GM20431 (cell line): ENCODE results near the gene LRRK2.
"Not testable (repeated sequence)": the region's sequence is repeated elsewhere in the genome, so short reads cannot be mapped to it uniquely, and the experiment has no call there.

Experiments used
- in situ Hi-C: fragments of 300-500 bp; cut with MseI, MboI; formaldehyde crosslinking; loops from one replicate; pipeline ENCODE4 v1.15.0; 2020; ENCODE audit warnings: low sequenced_read_pairs; ENCODE audit not compliant: unreplicated experiment

Gene LRRK2

DNA sequence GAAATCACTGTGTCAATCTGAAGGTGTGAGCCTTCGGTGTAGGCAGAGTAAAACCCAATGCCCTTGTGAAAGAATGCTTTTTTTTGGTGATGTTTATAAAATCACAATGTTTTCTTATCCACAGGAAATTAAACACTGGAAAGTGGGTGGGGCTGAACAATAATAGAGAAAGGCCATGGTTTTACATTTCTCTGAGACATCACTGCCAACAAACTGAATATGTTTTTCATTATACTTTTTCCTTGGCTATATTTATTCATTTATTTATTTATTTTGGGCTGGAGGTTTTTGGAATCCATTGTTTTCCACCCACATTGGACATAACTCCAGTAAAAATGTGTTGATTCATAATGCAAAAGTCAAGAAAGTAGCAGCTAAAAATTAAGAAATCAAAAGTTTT, 16.9 kb downstream of the LRRK2 start:
- in situ Hi-C loops = no loop called here

DNA sequence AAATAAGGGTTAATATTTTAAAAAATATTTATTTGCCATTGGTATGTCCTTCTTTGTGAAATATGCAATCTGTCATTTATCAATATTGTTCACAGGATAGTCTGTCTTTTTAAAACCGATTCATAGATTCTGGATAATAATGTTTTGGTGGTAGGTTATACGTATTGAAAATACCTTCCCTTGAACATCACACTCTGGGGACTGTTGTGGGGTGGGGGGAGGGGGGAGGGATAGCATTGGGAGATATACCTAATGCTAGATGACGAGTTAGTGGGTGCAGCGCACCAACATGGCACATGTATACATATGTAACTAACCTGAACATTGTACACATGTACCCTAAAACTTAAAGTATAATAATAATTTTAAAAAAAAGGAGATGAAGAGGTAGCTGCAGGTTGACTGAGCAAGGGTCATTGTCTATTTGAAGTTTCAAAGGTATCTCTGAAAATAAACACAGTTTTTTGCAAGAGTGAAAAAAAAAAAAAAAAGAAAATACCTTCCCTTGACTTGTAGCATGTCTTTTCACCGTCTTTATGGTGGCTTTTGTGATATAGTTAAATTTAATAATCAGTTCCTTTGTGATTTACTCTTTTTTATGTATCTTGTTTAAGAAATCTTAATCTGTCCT, 19.8 kb downstream of the LRRK2 start:
- in situ Hi-C loops = not testable (repeated sequence)

DNA sequence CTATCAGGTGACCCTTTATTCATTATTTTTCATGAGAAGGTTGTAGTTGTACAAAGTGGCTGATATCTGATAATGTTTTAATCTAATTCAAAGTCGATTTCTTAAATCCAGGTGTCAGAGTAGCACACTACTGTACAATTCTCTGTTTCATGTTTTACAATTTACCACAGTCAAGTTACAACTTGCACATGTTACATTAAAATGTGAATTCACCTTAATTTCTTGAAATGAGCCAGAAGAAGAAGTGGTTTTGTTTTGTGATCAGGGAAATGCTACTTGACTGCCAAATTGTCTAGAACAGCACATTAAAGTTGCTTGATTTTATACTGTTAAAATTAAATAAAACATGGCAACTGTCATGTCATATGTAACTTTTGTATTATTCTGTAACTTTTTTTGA, 23.2 kb downstream of the LRRK2 start:
- in situ Hi-C loops = no loop called here

DNA sequence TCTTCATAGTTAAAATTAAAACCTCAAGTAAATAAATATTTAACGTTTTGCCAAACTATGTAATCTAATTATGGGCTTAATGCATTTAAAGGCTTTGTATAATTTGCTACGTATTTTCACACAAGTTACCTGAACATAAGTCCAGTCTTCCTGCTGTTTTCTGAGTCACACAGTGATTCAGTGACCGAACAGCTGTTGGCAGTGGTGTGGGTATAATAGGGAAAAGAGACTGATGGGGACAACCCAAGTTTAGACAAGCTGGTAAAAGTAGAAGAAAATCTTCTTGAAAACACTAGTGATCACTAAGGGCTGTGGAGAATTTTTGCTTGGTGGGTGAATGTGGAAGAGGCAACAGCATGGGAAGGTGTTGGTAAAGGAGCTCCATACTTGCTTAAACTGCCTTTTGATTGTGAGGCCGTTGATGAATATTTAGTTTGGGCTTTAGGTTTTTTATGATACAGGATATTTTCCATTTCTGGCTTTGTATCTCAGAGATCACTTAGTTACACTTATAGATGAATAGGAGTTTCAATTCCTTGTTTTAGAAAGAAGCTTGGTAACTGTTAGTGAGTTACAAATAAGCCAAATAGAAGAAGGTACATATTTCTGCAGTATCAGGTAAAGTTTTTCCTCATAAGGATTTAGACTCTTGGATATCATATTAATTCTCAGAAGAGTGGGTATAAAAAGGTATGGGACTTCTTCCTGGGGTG, 23.9 kb downstream of the LRRK2 start:
- in situ Hi-C loops = no loop called here

DNA sequence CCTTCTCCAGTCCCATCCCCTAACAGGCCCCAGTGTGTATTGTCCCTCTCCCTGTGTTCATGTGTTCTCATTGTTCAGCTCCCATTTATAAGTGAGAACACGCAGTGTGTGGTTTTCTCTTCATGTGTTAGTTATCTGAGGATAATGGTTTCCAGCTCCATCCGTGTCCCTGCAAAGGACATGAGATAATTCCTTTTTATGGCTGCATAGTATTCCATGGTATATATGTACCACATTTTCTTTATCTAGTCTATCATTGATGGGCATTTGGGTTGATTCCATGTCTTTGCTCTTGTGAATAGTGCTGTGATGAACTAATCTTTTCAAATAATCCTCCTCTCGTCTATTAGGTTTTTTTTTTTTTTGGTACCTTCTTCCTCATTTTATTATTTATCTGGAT, 25.9 kb downstream of the LRRK2 start:
- in situ Hi-C loops = loop anchor here (25.0 kb wide), 1 partner anchor 88 kb away; no protein-coding TSS in a partner anchor

DNA sequence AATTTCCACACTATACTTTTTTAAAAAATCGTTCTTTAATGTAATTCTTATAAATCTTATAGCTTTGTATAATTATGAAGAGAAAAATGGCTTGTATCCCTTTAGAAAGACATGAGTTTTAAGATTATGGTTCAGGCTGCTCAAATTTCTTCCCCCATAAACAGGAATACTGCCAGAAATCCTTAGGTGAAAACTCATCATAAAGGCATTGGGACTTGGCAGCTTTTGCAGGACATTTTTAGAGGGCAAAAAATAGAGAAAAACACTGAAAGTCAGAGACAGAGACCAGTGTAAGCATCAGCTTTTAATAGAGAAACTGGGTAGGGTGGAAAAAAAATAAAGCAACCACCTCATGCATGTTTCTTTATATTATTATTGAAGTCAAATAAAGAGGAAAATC, 29.1 kb downstream of the LRRK2 start:
- in situ Hi-C loops = loop anchor here (25.0 kb wide), 1 partner anchor 92 kb away; no protein-coding TSS in a partner anchor

DNA sequence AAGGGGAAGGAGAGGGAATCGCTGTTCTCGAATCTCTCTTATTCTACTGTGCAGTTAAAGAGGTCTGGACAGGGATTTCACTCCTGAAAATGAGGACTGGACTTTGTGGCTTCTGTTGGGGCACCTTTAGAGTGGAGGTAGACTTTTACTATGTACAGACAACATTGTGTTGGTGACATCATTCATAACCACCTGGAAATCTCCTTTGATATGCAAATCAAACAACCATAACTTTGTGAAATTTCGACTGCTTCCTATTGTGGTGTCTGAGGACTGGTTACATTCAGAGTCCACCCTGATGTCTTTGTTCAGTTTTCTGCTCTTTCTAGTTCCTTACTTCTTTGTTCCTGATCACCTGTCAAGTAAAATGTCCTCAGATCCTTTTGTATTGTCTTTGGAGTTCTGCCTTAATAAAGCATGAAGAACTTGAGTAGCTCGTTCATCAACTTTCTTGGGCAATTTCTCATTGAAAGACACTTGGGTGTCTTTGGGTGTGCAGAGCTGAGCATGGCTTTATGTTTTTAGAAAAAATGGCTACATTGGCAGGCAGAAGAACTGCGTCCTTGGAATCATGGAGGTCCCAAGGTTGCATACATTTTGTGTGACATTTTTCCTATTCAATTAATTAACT, 29.8 kb downstream of the LRRK2 start:
- in situ Hi-C loops = loop anchor here (25.0 kb wide), 1 partner anchor 92 kb away; no protein-coding TSS in a partner anchor

DNA sequence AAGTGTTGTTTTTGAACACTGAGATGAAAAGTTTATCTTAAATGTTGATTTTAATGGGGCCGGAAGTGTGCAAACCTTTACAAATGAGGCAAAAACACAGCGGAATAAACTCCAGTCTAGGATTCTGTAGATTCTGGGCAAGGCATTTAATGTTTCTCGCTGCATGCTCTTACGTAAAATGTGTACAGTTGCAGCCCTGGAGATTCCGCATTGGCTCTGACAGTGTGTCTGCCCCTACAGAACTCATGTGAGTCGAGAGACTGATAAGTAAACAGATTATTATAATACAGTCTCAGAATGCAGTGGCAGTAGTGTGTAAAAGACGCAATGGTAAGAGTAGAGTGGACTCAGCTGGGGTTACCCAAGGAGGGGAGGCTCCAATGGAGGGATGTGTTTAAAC, 33.6 kb downstream of the LRRK2 start:
- in situ Hi-C loops = loop anchor here (25.0 kb wide), 1 partner anchor 96 kb away; no protein-coding TSS in a partner anchor

DNA sequence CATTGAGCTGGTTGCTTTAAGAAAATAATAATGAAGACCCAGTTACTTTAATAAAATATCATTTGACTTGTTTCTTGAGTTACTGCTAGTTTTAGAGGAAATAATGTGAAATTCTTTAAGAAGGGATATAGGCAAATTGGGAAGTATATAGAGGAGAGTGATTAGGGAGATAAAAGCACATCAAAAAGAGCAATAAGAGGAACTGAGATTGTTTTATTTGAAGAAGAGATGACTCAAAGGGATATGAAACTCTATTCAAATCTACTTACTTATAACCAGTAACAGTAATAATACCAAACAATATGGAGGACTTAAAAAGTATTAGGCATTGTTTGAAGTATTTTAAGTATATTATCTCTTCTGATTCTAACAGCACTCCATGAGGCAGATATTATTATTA, 37.1 kb downstream of the LRRK2 start:
- in situ Hi-C loops = loop anchor here (25.0 kb wide), 1 partner anchor 100 kb away; no protein-coding TSS in a partner anchor

DNA sequence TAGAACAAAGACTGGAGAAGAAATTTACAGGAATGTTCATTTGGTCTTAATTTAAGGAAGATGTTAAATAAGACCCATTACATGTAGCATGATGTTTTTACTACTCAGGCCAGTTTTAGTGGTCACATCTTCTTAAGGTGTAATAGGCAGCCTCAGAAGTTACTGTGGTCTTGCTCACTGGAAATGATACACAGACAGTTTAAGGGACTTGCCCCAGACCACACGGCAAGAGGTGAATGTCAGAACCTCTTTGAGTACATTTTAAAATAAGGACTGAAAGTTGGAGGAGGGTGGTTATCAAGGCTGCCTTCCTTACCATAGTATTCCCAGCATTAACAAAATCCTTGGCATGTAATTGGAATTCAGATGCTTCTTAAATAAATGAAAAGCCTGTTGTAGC, 37.9 kb downstream of the LRRK2 start:
- in situ Hi-C loops = loop anchor here (25.0 kb wide), 1 partner anchor 100 kb away; no protein-coding TSS in a partner anchor

DNA sequence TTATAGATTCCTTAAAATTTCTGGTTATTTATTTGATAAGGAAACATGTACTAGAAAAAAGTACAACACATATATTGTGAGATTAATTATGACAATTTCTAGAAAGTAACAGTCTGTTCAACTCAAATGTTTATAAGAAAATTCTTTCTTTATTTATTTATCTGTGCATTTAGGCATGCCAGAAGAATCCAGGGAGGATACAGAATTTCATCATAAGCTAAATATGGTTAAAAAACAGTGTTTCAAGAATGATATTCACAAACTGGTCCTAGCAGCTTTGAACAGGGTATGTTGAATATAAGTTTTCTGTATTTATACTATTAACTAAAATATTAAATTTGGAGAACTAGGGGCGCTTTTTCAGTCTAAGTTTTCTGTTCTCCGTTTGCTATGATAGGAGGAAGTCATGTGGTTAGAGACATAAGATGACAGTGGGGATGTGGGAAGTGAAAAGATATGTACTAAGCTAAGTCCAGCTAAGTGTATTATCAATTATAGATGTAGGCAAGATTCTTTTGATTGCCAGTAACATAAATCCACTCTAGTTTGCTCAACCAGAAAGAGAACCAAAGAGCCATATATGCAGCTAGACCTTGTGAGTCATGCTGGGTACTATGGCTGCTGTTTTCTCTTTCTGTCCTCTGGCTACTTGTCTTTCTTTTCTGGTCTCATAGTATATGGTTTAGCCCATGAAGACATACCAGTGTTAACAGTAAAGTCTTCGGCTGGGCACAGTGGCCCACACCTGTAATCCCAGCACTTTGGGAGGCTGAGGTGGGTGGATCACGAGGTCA, 39.0 kb downstream of the LRRK2 start:
- in situ Hi-C loops = loop anchor here (25.0 kb wide), 1 partner anchor 102 kb away; no protein-coding TSS in a partner anchor

DNA sequence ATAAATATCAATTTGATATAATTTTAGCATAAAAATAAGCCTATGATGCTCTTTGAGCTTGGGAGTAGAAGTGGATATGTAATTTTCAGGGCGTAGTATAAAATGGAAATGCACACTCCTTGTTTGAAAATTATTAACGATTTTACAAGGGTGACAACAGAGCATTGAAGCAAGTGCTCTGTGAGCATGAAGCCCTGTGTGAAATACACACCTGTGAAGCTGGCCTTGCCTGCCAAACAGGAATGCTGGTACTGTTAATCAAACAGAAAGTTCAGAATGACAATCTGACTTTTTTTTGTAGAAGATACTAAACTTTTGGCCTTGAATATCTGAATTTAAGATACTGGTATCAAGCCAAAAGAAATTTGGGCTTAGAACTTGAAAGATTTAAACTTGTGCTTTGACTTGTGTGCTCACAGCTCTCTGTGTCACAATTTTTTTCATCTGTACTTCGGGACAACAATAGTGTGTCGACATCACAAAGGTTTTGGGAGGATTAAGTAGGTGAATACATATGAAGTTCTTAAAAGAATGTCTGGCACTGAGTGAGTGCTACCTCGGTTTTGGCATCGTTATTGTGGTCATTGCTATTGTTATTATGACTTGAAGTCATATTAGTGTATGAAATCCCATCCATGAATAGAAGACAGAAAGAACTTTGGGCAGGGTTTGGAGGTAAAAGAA, 47.3 kb downstream of the LRRK2 start:
- in situ Hi-C loops = loop anchor here (25.0 kb wide), 1 partner anchor 110 kb away; no protein-coding TSS in a partner anchor

DNA sequence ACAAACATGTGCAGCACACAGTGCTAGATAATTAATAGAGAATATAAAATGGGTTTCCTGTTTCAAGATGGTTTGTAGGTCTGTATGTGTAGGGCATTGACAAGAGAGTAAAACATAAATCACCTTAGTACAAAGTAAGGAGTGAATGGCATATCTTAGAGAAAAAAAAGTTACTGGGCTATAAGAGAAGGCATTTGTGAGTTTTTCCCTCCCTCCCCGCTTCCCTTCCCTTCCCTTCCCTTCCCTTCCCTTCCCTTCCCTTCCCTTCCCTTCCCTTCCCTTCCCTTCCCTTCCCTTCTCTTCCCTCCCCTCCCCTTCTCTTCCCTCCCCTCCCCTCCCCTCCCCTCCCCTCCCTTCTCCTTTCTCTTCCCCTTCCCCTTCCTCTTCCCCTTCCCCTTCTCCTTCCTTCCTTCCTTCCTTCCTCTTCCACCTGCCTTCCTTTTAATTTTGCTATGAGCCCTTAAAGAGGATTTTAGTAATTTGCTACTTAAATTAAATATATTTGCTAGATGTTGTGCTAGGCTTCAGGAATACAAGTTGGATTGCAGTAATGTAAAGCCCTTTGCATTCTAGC, 57.1 kb downstream of the LRRK2 start:
- in situ Hi-C loops = no loop called here

DNA sequence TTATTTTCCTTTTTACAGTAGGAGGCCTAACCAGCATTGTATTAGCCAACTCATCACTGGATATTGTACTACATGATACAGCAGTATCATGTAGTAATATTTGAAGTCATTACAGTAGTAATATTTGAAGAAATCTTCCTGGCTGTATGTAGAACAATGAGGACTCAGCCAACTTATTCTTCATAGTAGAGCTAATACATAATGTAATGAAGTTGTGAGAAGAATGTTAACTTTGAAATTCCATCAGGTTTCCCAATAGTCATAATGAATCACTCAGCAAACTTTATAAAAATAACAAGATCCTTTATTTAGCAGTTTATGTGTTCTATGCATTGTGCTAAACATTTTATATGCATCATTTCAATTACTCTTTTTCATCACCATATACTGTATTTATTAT, 61.8 kb downstream of the LRRK2 start:
- in situ Hi-C loops = no loop called here

DNA sequence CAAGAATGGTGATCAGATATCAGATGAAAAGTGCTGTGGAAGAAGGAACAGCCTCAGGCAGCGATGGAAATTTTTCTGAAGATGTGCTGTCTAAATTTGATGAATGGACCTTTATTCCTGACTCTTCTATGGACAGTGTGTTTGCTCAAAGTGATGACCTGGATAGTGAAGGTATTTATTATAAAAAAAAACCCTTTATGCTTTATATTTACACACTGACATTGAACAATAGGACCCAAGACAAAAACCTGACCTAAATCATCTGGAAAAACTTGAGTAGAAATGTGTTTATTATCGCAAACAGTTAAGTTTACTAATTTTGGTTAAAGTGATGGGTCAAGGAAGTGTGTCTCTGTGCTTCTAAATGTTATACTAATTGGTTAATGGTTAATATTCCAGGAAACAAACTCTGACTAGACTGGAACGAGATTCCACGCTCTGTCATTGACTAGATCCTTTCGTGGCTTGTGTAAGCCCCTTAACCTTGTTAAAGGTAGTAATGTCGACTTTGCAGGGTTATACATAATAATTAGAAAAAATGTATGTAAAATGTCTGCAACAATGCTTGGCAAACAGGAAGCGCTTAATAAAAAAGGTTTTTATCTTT, 62.7 kb downstream of the LRRK2 start:
- in situ Hi-C loops = no loop called here

DNA sequence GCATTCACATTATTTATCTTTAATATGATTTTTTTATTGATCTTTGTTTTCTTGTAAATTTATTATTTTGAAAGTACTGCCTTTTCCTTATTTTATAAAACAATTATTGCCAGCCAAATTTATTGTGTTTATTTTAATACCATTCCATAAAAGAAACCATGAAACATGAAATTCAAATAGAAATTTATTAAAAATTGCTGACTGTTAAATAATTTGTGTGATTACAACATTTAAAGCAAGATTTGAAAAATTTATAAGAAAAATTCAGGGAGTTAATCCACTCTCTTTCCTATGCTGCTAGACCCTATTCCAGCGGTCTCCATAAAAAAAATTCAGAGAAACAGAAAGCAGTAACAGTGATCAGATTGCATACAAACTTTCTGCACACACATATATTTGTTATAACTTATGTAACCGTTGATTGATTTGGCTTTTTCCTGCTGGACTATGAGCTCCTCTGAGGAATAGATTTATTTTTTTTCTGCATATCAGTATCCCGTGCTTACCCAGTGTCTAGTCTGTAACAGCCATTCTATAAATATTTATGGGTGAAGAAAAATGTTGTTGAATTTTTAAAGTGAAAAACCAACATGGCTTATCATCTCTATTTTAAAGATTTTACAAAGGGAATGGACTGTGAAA, 68.1 kb downstream of the LRRK2 start:
- in situ Hi-C loops = no loop called here

DNA sequence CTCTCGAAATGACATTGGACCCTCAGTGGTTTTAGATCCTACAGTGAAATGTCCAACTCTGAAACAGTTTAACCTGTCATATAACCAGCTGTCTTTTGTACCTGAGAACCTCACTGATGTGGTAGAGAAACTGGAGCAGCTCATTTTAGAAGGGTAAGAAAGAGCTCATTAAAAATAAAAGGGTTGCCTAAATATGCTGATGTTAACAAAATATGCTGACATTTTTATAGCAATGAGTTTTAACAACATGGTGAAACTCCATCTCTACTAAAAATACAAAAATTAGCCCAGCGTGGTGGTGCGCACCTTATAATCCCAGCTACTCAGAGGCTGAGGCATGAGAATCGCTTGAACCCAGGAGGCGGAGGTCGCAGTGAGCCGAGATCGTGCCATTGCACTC, 73.5 kb downstream of the LRRK2 start:
- in situ Hi-C loops = no loop called here

DNA sequence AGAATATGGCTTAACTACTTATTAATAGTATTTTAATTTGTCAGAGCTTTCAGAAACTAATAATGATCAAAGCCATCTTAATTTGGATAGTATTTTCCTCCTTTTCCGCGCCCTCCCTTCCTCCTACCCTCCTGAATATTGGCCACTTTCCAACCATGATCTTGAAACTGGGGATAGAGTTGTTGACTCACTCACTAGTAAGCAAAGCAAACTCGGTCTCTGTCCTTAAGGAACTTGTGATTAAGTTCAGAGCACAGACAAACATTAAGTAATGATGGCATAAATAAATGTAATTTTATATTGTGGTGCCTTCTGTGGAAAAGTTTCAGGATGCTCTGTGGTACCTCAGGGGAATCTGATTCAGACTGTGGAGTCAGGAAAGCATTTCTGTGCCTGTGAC, 75.7 kb downstream of the LRRK2 start:
- in situ Hi-C loops = loop anchor here (25.0 kb wide), 1 partner anchor 288 kb away; no protein-coding TSS in a partner anchor
